Bronchial epithelial cell (primary cell): Measurements from ENCODE around the gene VKORC1L1. TPM values are rescaled to one million over a fixed set of nuclear protein-coding genes. Genes with fewer than 3 reads are reported as not detected.

Experiments used
- DNase-seq: peaks from one replicate; pipeline ENCODE4 v3.0.0-alpha.2; 2010; ENCODE audit warnings: low read depth
- FAIRE-seq: peaks from 2 replicates; lab custom pipeline; 2011; peaks lifted over from hg19 to GRCh38; lab: Jason Lieb, UNC
- H3K27me3 ChIP-seq: 2 replicates; pipeline ENCODE4 v1.5.1; 2011; ENCODE audit warnings: low read length; ENCODE audit not compliant: control insufficient read depth, insufficient read depth
- H3K36me3 ChIP-seq: 2 replicates; pipeline ENCODE4 v1.5.1; 2011; ENCODE audit warnings: low read length; ENCODE audit not compliant: control insufficient read depth, insufficient read depth
- H3K4me3 ChIP-seq: 2 replicates; pipeline ENCODE4 v1.5.1; 2011; ENCODE audit warnings: mild to moderate bottlenecking, low read depth, low read length, control low read depth
- CTCF ChIP-seq: IDR thresholded peaks from 2 replicates; pipeline ENCODE4 v1.5.1; 2011; ENCODE audit warnings: mild to moderate bottlenecking, moderate library complexity, low read length, control low read depth, inconsistent platforms; ENCODE audit not compliant: insufficient read depth, severe bottlenecking
- total RNA-seq: library from RNA; depleted of rRNA; stranded (reverse); fragments of >200 nt; gene quantifications from 2 replicates; pipeline ENCODE4 v1.2.1, GENCODE V29; 2014

The VKORC1L1 gene
- total RNA-seq, 1 donor from 2014 or later, result 11.6 TPM

- FAIRE-seq (no peak), DNase-seq (no peak)
- no peaks in the 10 kb centered on the region for H3K27me3 ChIP-seq
- TF ChIP-seq CTCF, result no peak
- no peak overlapping the region for H3K4me3 ChIP-seq
- peaks cover 12% of the 10 kb centered on the region for H3K36me3 ChIP-seq
Measured at GRCh38 chr7:65972976-65973375, 100.1 kb downstream of the VKORC1L1 start.

GRCh38 chr7:65974191-65974801 is 101.4 kb downstream of the VKORC1L1 start:
- DNase-seq, result no peak
- TF ChIP-seq CTCF, result no peak
- peaks cover 12% of the 10 kb centered on the region for H3K36me3 ChIP-seq
- no peaks in the 10 kb centered on the region for H3K27me3 ChIP-seq
- FAIRE-seq, result no peak
- H3K4me3 ChIP-seq, result no peak overlapping the region

- H3K4me3 ChIP-seq, result no peak overlapping the region
- no peak for FAIRE-seq
- TF ChIP-seq CTCF, result no peak
- DNase-seq, result no peak
- no peaks in the 10 kb centered on the region for H3K27me3 ChIP-seq
- H3K36me3 ChIP-seq, result peaks cover 12% of the 10 kb centered on the region
Measured at GRCh38 chr7:65974876-65975275, 102.0 kb downstream of the VKORC1L1 start.

GRCh38 chr7:65975814-65976445 is 103.1 kb downstream of the VKORC1L1 start:
- peaks cover 10% of the 10 kb centered on the region for H3K36me3 ChIP-seq

GRCh38 chr7:65976659-65977196 is 103.9 kb downstream of the VKORC1L1 start:
- peak; percentile 91 for FAIRE-seq
- peaks cover 10% of the 10 kb centered on the region for H3K36me3 ChIP-seq
- no peak for TF ChIP-seq CTCF
- H3K27me3 ChIP-seq, result no peaks in the 10 kb centered on the region
- H3K4me3 ChIP-seq, result no peak overlapping the region
- no peak for DNase-seq

More at GRCh38 chr7:65975814-65976445, 103.1 kb downstream of the VKORC1L1 start:
- no peaks in the 10 kb centered on the region for H3K27me3 ChIP-seq
- DNase-seq (no peak), FAIRE-seq (no peak)
- H3K4me3 ChIP-seq, result no peak overlapping the region
- no peak for TF ChIP-seq CTCF
